AG09319 (cell line): ENCODE measurements around the gene AHNAK2.
"Not testable (repeated sequence)": the region's sequence is repeated elsewhere in the genome, so short reads cannot be mapped to it uniquely, and the experiment has no call there.

ENCODE experiments used
- DNase-seq: peaks from one replicate; pipeline ENCODE4 v3.0.0-alpha.2; 2010; ENCODE audit warnings: low read depth; ENCODE audit errors: extremely low read depth
- TF ChIP-seq, protein P1 (sequence below): IDR thresholded peaks from 2 replicates; pipeline ENCODE4 v1.5.1; 2011; ENCODE audit warnings: low read depth, mild to moderate bottlenecking, inconsistent platforms, low read length, moderate library complexity

Gene AHNAK2

DNA sequence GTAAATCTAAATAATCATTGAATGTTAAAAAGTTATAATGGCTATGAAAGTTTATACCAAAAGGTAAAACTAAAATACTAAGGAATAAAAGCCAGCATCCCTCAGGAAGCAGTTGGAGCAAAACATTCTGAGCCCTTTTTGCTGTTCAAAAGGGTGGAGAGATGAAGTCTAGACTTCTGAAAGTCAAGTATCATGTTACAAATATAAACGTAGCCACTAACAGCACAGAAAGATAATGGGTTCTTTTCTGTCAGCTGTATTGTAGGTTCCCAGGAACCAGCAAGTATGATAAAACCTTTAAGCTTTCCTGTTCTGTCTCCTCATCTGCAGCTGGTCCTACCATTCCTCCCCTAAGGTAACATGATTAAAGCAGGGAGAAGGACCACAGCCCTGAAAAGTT, 69.9 kb downstream of the AHNAK2 start:
- TF ChIP-seq, protein P1, sequence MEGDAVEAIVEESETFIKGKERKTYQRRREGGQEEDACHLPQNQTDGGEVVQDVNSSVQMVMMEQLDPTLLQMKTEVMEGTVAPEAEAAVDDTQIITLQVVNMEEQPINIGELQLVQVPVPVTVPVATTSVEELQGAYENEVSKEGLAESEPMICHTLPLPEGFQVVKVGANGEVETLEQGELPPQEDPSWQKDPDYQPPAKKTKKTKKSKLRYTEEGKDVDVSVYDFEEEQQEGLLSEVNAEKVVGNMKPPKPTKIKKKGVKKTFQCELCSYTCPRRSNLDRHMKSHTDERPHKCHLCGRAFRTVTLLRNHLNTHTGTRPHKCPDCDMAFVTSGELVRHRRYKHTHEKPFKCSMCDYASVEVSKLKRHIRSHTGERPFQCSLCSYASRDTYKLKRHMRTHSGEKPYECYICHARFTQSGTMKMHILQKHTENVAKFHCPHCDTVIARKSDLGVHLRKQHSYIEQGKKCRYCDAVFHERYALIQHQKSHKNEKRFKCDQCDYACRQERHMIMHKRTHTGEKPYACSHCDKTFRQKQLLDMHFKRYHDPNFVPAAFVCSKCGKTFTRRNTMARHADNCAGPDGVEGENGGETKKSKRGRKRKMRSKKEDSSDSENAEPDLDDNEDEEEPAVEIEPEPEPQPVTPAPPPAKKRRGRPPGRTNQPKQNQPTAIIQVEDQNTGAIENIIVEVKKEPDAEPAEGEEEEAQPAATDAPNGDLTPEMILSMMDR: no peak
- no peak for DNase-seq

DNA sequence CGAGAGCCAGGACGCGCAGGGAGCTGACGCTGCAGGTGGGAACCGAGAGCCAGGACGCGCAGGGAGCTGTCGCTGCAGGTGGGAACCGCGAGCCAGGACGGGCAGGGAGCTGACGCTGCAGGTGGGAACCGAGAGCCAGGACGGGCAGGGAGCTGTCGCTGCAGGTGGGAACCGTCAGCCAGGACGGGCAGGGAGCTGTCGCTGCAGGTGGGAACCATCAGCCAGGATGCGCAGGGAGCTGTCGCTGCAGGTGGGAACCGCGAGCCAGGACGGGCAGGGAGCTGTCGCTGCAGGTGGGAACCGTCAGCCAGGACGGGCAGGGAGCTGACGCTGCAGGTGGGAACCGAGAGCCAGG, 72.6 kb downstream of the AHNAK2 start:
- DNase-seq: not testable (repeated sequence)

DNA sequence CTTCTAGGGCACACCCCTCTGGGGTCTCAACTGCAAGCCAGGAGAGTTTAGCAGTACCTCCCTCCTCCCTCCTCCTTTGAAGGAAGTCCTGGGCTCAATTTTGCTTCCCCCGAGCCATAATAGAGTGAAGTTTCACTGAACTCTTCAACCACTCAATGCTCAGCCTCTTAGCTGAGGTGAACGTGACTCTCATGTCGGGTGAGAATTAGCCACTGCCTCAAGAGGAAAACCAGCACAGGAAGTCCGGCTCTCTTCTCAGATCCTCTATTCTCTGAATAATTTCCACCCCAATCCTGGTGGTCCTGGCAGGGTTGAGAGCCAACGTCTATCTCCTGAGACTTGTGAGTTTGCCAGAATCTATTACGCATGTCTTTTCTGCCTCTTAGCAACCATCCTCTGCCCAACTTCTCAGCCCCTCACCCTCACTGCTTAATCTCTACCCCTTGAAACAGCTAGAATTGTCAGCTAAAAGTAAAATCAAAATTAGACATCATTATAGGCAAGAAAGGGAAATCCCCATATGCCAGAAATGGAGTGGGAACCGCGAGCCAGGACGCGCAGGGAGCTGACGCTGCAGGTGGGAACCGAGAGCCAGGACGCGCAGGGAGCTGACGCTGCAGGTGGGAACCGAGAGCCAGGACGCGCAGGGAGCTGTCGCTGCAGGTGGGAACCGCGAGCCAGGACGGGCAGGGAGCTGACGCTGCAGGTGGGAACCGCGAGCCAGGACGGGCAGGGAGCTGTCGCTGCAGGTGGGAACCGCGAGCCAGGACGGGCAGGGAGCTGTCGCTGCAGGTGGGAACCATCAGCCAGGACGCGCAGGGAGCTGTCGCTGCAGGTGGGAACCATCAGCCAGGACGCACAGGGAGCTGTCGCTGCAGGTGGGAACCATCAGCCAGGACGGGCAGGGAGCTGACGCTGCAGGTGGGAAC, 73.3 kb downstream of the AHNAK2 start:
- DNase-seq: not testable (repeated sequence)

DNA sequence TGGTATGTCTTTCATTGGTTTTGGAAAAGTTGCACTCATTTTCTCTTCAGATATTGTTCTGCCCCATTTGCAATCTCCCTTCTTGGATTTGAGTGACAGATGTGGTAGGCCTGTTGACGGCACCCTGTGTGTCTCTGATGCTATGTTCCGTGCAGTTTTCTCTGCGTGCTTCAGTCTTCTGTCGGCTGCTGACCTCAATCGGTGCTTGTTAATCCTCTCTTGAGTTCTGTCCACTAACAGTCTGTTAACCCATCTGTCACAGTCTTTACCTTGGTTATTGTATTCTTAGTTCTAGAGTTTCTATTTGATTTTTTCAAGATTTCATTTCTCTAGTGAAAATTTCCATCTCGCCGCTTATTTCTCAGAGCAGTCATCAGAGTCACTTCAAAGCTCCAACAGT, 74.2 kb downstream of the AHNAK2 start:
- DNase-seq: no peak
- TF ChIP-seq, protein P1: no peak

DNA sequence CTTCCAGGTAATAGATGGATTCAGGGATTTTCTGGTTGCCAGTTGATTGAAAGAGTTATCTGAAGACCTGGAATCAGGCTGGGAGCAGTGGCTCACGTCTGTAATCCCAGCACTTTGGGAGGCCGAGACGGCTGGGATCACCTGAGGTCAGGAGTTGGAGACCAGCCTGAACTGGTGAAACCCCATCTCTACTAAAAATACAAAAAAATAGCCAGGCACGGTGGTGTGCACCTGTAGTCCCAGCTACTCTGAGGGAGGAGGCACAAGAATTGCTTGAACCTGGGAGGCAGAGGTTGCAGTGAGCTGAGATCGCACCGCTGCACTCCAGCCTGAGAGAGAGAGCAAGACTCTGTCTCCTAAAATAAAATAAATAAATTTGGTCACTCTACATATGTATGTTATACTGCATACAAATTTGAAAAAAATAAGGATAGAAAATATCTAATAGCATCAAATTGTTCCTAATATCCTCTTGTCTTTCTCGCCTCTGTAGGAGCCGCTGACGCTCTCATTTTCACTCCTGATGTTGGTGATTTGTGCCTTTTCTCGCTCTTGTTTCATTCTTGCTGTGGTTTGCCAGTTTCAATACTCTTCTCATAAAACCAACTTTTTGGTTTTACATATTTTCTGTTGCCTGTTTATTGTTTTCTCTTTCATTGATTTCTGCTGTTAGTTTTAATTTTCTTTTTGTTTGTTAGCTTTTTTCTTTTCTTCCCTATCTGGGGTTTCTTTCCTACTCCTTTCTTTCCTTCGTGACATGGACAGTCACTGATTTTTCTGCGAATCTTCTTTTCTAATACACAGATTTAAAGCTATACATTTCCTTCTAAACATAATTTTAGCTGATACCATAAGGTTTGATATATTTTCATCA, 77.3 kb downstream of the AHNAK2 start:
- TF ChIP-seq, protein P1: no peak
- DNase-seq: no peak

DNA sequence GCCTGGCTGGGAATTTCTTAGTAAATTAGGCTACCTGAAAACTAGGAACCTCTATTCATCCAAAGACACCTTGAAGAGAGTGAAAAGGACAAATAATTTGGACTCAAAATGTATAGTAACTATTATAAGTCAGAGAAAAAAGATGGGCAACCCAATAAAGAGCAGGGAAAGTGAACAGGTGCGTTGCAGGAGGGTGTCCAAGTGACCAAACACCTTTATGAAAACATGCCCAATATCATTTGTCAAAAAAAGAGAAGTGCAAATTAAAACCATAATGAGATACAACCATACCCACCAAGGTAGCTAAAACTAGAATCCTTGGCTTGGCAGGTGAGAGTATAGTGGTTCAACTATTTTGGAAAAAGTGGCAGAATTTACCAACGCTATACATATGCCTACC, 78.4 kb downstream of the AHNAK2 start:
- no peak for DNase-seq
- TF ChIP-seq, protein P1: no peak

DNA sequence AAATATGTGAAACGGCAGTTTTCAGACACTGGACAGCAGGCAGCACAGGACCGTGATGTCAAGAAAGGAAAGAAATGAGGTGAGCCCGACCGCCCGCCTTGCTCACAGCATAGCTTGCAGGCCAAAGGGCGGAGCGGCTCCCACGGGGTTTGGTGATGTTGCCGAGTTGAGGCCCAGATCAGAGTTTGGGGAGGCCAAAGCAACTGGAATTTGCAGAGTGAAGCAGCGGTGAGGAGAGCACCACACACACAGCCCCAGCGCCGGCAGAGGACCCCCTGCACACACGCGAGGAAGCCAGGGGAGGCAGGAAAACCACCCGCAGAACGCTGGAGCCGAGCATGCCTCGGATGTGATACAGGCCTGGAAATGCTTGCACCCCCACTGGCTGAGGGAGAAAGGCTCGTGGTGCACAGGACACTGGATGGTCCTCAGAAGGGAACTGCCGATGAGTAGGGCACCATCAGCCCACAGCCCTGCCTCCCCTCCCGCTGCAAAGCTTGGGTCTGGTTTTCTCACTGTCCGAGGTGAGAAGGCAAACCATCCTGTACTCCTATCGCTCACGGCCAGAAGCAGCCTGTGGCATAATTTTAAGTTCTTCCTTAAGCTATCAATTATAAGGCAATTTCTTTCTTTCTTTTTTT, 79.2 kb downstream of the AHNAK2 start:
- DNase-seq: no peak
- TF ChIP-seq, protein P1: no peak

DNA sequence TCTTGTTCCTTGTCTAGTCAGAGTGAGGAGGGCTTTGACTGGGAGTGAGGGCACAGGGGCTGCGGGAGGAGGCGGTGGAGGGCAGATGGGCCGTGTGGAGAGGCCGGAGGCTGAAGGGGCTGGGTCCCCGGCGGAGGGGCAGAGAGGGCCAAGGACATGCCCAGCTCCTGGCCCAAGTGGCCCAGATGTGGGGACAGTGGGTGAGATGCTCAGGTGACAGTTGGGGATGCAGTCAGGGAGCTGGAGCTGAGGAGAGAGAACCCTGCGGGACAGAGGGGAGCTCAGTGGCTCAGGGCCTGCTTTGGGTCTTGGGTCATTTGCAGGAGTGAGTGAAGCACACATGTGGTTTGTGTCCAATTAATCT, 80.0 kb downstream of the AHNAK2 start:
- TF ChIP-seq, protein P1: no peak
- DNase-seq: no peak
